Activated naive CD4-positive, alpha-beta T cell treated with Interleukin-2 at 50 U/mL for 16 hours (primary cell): Measurements from ENCODE around the gene HEXIM2.

Experiments
- DNase-seq: peaks from one replicate; pipeline ENCODE4 v3.0.0-alpha.2; 2020

Gene HEXIM2

DNA sequence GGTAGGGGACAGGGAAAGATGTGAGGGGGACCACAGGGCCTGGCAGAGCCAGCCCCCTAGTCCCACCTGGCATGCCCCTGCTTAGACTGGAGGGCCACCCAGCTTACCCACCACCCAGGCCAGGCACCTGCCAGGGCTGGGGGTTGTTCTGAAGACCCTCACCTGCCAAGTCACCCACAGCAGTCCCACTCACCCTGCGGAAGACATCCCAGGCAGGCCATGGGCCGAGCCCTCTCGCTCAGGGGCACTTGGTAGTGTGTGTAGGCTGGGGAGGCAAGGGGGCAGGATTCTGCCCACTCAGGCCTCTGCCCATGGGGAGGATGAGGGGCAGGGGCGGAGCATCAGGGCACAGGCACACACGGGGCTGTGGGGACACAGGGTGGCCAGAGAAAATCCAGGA lies 33.3 kb upstream of the HEXIM2 start:
- DNase-seq = no peak

GRCh38 chr17:45128989-45129388 lies 32.7 kb upstream of the HEXIM2 start:
- DNase-seq = no peak

DNA sequence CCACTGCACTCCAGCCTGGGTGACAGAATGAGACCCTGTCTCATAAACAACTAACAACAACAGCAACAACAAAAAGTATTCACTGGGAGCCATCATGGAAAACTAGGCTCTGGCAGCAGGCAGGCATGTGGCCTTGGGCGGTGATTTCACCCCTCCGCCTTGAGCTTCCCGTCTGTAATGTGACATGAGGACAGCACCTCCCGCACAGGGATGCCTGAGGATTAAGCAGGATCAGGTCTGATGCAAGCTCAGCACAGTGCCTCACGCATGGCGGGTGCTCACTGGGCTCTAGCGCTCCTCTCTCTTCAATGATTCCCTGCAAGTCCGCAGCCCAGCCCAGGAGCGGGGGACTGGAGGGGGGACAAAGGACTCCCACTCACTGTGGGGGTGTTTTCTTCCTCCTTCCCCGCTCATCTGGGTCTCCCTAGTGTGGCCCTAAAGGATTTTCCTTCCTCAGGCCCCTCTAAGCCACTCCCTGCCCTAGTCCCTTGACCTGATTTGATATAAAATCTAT lies 32.2 kb upstream of the HEXIM2 start:
- DNase-seq = no peak

DNA sequence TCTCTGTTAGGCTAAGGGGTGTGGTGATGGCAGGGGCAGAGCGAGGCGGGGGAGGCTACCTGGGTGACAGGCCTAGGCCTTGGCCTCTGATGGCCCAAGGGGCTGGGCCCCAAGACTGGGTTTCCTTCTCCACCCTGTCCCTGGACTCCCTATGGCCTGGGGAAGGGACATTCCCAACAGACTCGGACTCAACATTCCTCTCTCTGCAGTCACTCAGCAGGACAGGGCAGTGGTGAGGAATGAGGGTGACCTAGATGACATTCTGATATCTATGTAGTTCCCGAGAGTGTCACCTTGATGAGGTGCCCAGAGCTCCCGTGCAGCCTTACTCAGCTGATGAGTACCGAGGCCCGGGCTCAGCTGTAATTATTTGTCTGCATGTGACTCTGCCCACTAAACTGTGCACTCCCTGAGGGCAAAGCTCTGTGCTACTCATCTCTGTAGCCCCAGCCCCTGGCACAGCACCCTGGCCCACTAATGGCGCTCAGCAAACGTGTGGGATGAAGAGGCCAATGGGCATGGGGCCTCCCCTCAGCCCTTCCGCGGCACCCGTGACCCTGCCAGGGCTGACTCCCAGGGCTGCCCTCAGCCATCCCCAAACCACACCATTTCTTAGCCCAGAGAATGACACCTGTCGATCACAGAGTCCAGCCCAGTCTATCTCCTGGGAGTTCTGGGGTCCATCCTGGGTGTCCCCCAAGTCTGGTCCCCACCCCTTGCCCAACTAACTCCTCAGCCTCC lies 31.6 kb upstream of the HEXIM2 start:
- DNase-seq = no peak

DNA sequence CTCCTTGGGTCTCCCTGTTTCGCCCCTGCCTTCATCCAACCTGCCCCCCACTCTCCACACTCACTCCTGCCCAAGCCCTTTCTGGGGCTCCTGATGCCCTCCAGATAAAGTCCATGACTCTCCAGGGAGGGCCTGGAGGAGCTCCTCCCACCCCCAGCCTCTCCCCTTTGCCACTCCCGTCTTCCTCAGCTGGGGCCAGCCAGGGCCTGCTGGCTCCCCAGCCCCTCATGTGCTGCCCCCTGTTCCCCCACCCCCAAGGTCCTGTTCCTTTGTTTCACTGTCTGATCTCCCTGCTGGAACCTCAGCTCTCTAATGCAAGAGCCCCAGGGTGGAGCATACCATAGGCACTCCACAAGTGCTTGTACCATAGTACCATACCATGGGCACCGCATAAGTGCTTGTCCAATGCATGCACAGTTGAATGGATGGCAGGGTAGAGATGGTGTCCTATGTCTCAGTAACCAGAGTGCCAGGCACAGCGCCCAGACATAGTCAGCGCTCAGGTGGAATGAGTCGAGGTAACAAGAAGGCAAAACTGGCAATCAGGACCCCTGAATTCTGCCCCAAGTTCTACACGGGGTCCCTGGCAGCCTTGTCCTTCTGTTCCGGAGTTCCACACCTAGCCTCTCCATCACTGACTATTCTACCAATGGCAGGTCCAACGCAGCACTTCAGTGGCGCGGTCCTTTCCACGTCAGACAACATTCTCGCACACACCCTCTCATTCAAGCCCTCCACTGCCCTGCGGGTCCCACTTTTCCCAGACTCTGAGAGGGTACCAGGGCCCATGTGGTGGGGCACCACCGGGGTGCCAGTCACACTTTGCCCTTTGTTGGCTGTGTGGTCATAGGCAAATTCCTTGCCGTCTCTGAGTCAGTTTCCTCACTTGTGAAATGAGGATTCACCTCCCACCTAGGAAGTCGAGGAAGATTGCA lies 30.7 kb upstream of the HEXIM2 start:
- DNase-seq = no peak

- DNase-seq = peak; percentile 46
Measured at GRCh38 chr17:45131616-45132319, 29.9 kb upstream of the HEXIM2 start.

GRCh38 chr17:45132320-45132571 lies 29.4 kb upstream of the HEXIM2 start, which contains the start of gene PLCD3:
PLCD3 (minus strand) TSS chr17:45132515; CDS start chr17:45132410, 105 bp downstream.
- no peak for DNase-seq

DNA sequence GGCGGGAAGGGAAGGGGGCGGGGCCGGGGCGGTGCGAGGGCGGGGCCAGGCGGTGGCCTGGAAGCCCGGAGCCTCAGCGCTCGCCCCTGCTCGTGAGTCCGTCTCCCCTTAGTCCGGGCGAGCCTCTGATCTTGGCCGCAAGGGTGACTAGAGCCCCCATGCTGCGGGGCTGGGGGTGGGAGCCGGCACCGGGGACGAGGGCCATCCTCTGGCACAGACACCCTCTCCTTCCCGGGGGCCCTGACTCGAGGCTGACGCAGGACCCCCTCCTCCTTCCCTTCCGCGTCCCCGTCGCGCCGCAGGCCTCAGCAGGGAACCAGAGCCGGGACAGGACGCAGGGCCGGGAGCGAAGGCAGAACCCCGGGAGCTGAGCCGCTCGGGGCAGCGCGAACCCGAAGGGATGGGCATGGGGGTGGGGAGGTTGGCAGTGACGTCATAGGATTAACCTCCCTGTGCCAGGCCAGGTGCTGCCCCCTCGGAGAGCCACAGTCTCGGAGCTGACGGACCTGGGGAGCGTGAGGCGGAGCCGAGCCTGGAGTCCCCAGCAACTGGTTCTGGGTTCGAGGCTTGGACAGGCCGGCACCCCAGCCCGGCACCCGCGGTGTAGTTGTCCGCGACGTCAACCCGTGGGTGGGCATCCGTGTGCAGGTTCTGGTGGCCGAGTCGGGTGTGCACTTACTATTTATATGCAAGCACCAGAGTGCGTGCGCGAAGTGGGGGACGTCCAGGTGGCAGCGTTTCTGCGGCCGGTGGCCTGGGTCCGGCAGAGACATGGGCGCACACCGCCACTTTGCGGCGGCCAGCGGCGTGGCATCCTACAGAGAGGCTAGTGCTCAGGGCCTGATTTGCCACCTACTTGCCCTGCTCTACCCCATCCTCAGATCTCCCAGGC lies 28.9 kb upstream of the HEXIM2 start:
- DNase-seq = peak; percentile 68

- peak; percentile 97 for DNase-seq
Measured at GRCh38 chr17:45135192-45135977, 26.3 kb upstream of the HEXIM2 start, which contains the start of gene ACBD4. ACBD4 (plus strand) TSS chr17:45135687; CDS start chr17:45136145, 458 bp downstream.

DNA sequence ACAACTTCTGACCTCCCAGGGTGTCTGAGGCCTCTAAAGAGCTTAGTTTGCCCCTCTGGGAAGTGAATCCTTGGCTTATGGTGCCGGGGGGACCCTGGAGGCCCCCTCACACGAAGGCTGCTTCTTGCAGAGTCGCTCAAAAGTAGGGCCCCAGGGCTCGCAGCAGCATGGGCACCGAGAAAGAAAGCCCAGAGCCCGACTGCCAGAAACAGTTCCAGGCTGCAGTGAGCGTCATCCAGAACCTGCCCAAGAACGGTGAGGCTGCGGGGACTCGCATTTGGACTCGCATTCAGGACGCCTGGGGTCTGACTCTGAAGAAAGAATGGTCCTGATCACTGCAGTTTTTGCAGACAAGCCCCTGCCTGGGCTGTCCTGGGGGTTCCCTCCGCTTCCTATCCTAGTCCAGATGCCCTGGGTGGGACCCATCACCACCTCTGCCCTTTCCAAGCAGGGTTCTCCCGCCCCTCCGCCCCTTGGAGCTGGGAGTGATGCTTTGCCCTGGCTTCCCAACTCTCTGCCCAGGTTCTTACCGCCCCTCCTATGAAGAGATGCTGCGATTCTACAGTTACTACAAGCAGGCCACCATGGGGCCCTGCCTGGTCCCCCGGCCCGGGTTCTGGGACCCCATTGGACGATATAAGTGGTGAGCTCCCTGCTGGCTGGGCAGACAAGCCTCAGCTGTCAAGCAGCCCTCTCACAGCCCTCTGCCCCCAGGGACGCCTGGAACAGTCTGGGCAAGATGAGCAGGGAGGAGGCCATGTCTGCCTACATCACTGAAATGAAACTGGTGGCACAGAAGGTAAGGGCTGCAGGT lies 25.5 kb upstream of the HEXIM2 start:
- no peak for DNase-seq

- no peak for DNase-seq
Measured at GRCh38 chr17:45136846-45137560, 24.7 kb upstream of the HEXIM2 start.

DNA sequence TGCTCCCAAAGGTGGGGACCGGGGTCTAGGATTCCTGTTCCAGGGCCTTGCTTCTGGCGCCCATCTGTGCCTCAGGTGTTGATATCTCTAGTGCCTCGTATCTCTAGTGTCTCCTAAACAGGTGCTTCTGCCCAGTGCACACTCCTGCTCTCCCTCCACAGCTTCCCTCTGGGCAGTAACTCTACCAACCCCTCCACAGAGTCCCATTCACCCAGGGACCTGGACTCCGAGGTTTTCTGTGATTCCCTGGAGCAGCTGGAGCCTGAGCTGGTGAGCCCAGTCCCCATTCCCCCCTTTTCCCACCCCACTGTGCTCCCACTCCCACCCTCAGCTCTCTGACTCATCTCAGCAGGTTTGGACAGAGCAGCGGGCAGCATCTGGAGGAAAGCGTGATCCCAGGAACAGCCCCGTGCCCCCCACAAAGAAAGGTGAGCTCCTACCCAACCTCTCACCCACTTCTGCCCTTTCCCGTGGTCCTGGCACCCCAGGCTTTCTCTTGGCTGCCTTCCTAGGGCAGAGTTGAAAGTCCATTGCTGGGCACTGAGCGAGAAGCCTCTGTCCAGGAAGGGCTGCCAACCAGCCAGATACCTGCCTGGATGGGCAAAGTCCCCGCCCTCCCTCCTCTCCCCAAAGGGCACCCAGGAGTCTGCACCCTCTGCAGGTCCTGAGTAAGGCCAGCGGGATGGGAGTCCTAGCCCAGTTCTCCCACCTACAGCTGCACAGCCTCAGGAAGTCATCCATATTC lies 23.9 kb upstream of the HEXIM2 start:
- no peak for DNase-seq

GRCh38 chr17:45138911-45139532 lies 22.7 kb upstream of the HEXIM2 start:
- DNase-seq = no peak

DNA sequence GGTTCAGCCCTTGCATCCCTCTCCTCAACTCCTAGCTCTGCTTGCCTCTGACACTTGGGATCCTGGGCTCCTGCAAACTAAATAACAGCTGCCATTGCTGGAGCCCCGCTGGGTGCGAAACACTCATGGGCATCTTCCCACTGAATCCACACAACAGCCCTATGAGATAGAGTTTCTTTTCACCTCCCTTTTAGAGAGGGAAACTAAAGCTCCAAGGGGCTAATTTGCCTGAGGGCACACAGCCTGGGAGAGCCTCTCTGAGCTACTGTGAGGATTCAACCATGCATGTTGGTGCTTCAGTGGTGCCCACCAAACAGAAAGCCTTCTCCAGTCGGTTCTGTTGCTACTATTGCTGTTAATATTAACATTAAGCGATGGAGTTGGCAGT lies 22.1 kb upstream of the HEXIM2 start:
- no peak for DNase-seq

- DNase-seq = no peak
Measured at GRCh38 chr17:45143094-45143670, 18.5 kb upstream of the HEXIM2 start.

GRCh38 chr17:45143767-45144198 lies 17.9 kb upstream of the HEXIM2 start:
- no peak for DNase-seq

DNA sequence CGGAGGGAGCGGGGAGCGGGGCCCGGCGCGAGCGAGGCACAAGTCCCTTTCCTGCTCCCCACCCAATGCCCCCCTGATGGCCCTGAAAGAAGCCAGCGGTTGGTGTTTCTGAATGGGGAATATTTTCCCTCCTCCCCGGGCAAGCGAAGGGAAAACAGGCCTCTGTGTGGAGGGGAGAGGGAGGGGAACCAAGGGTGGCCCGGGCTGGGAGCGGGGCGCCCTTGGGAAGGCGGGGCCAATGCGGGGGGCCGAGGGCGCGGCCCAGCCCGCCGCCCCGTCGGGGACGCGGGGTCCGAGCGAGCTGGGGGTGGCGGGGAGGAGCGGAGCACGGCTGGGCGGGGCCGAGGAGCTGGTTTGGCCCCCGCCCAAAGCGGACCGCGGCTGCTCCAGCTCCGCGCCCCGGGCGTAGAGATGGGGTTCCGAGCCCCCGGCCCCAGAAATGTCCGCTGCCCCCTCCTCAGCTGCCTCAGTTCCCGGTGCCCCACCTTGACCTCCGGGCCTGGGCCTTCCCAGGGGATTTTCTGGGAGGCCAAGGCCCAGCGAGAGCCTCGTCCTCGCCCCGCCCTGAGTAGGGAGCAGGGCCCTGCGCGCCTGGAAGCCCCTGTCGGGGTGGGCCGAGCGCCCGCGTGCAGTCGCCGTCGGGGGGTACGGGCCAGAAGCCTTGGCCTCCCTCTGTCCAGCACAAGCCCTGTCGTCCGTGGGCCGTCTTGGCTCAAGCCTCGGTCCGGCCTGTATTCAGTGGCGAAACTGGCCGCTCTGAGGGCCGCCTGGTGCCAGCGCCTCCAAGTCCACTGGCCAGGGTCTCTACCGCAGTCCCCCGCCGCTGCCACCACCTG lies 17.3 kb upstream of the HEXIM2 start:
- DNase-seq = no peak
